Activated B cell treated with CpG ODN at 0.5 μM for 24 hours (primary cell): ENCODE measurements around the gene CRADD. TPM values are rescaled to one million over a fixed set of nuclear protein-coding genes. Genes with fewer than 3 reads are reported as not detected.
"Not testable (repeated sequence)": the region's sequence is repeated elsewhere in the genome, so short reads cannot be mapped to it uniquely, and the experiment has no call there.

Experiments used
- ATAC-seq: fragments of 200-7000 bp; cut with Tn5 transposase; one replicate; pipeline ENCODE4 v1.10.0; 2021; ENCODE audit warnings: low read depth, mild to moderate bottlenecking, moderate library complexity
- CTCF ChIA-PET: fragments of 350-600 bp; sonication (Branson Sonifier 250); formaldehyde crosslinking; loops from one replicate; lab custom pipeline; 2021; ENCODE audit warnings: antibody characterized with exemption; lab: Charles Lee
- POLR2A ChIA-PET: fragments of 350-600 bp; sonication (Branson Sonifier 250); formaldehyde crosslinking; loops from one replicate; lab custom pipeline; 2021; ENCODE audit warnings: antibody characterized with exemption; lab: Charles Lee
- DNase-seq: peaks from one replicate; pipeline ENCODE4 v3.0.0; 2022
- H3K27ac Mint-ChIP-seq: one replicate; pipeline ENCODE4 v1.8.0; 2020; ENCODE audit warnings: mixed read lengths
- H3K27me3 Mint-ChIP-seq: one replicate; pipeline ENCODE4 v1.8.0; 2021; ENCODE audit warnings: mixed read lengths
- H3K36me3 Mint-ChIP-seq: one replicate; pipeline ENCODE4 v1.8.0; 2021; ENCODE audit warnings: low read depth, mixed read lengths
- H3K4me1 Mint-ChIP-seq: one replicate; pipeline ENCODE4 v1.8.0; 2021; ENCODE audit warnings: mixed read lengths
- H3K4me3 Mint-ChIP-seq: one replicate; pipeline ENCODE4 v1.8.0; 2020; ENCODE audit warnings: mild to moderate bottlenecking, mixed read lengths
- H3K9me3 Mint-ChIP-seq: one replicate; pipeline ENCODE4 v1.8.0; 2020; ENCODE audit warnings: mixed read lengths
- intact Hi-C: fragments of 100-400 bp; cut with micrococcal nuclease; formaldehyde crosslinking; loops from one replicate; pipeline ENCODE4 v1.15.1; 2024
- total RNA-seq: library from RNA; stranded (reverse); gene quantifications from 2 replicates; pipeline ENCODE4 v1.2.3, GENCODE V29; 2022
- TF ChIP-seq, protein P1 (sequence below): fragments of 200-600 bp; IDR thresholded peaks from one replicate; pipeline ENCODE4 v1.8.0; 2022; ENCODE audit warnings: antibody characterized with exemption, mild to moderate bottlenecking

CRADD gene
- total RNA-seq, 1 donor from 2014 or later, result 15.3 TPM

DNA sequence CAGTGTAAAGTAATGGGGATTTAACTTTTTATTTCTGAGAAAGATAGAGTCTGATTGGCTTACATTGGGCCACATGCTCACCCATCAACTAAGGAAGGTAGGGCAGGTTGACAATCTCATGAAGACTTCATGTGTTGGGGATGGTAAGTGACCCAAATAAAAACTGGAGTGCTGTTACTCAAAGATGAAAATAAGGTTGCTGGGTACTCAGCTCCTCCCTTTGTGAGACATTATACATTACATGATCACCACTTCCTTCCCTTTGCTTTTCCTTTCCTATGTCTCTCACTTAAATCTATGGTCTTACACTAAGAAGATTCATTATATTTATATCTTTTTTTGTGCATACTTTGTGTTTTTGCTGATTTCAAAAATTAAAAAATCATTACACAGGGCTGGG, 247.2 kb downstream of the CRADD start:
- Mint-ChIP-seq H3K9me3 (peaks cover 9% of the 10 kb centered on the region), H3K4me3 (no peak overlapping the region), H3K27ac (no peak overlapping the region), H3K4me1 (no peaks in the 10 kb centered on the region), H3K36me3 (no peaks in the 10 kb centered on the region), H3K27me3 (no peaks in the 10 kb centered on the region)
- intact Hi-C loops, result no loop called here
- ATAC-seq (no peak), DNase-seq (no peak)
- TF ChIP-seq, protein P1, sequence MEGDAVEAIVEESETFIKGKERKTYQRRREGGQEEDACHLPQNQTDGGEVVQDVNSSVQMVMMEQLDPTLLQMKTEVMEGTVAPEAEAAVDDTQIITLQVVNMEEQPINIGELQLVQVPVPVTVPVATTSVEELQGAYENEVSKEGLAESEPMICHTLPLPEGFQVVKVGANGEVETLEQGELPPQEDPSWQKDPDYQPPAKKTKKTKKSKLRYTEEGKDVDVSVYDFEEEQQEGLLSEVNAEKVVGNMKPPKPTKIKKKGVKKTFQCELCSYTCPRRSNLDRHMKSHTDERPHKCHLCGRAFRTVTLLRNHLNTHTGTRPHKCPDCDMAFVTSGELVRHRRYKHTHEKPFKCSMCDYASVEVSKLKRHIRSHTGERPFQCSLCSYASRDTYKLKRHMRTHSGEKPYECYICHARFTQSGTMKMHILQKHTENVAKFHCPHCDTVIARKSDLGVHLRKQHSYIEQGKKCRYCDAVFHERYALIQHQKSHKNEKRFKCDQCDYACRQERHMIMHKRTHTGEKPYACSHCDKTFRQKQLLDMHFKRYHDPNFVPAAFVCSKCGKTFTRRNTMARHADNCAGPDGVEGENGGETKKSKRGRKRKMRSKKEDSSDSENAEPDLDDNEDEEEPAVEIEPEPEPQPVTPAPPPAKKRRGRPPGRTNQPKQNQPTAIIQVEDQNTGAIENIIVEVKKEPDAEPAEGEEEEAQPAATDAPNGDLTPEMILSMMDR, result no peak
- ChIA-PET POLR2A (no interaction called here), CTCF (no interaction called here)

DNA sequence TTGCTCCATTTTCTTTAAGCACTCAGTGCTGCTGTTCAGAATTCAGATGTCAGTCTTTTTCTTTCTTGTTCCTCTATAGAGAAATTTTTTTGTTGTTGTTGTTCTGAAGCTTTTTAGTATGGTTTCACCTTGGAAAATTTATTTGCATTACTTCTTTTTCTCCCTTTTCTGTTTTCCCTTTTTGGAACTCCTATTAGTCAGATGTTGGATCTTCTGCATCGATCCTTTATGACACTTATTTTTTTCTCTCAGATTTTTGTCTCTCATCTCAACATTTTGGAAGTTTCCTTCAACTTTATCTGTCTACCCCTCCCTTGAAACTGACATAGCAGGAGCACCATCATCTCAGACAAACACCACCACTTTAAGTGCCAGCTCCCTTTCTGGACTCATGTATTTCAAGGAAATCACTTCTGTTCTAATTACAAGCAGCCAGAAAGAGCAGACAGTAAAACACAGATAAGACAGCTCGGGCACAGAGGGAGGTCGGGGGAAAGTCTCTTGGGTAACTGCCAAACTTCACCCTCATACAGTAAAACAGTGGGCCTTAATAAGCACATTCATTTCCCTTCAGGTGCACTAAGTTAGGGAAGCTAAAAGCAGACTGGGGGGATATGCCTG, 248.5 kb downstream of the CRADD start:
- CTCF ChIA-PET, result no interaction called here

GRCh38 chr12:93926237-93926636, 249.1 kb downstream of the CRADD start:
- H3K4me1 Mint-ChIP-seq, result no peaks in the 10 kb centered on the region
- no peak overlapping the region for H3K4me3 Mint-ChIP-seq
- ChIA-PET CTCF (no interaction called here), POLR2A (no interaction called here)
- TF ChIP-seq, protein P1, result no peak
- H3K27ac Mint-ChIP-seq, result no peak overlapping the region
- H3K36me3 Mint-ChIP-seq, result no peaks in the 10 kb centered on the region
- ATAC-seq (no peak), DNase-seq (no peak)
- peaks cover 9% of the 10 kb centered on the region for H3K9me3 Mint-ChIP-seq
- intact Hi-C loops, result no loop called here
- no peaks in the 10 kb centered on the region for H3K27me3 Mint-ChIP-seq

More for the DNA sequence above, 248.5 kb downstream of the CRADD start:
- Mint-ChIP-seq H3K36me3 (no peaks in the 10 kb centered on the region), H3K4me1 (no peaks in the 10 kb centered on the region), H3K27me3 (no peaks in the 10 kb centered on the region), H3K9me3 (peaks cover 9% of the 10 kb centered on the region), H3K27ac (no peak overlapping the region), H3K4me3 (no peak overlapping the region)
- POLR2A ChIA-PET, result no interaction called here
- no peak for ATAC-seq
- DNase-seq, result no peak
- intact Hi-C loops, result no loop called here
- TF ChIP-seq, protein P1, result no peak

- CTCF ChIA-PET, intact Hi-C loops, H3K9me3 Mint-ChIP-seq, H3K4me3 Mint-ChIP-seq, POLR2A ChIA-PET, H3K36me3 Mint-ChIP-seq, H3K4me1 Mint-ChIP-seq, H3K27ac Mint-ChIP-seq, H3K27me3 Mint-ChIP-seq, DNase-seq, ATAC-seq: not testable (repeated sequence)
Measured at GRCh38 chr12:93929081-93929480, 251.9 kb downstream of the CRADD start.

GRCh38 chr12:93937812-93938211, 260.6 kb downstream of the CRADD start:
- Mint-ChIP-seq H3K27ac (no peak overlapping the region), H3K4me1 (no peaks in the 10 kb centered on the region), H3K36me3 (no peaks in the 10 kb centered on the region), H3K27me3 (peaks cover 3% of the 10 kb centered on the region), H3K4me3 (no peak overlapping the region), H3K9me3 (peaks cover 15% of the 10 kb centered on the region)
- DNase-seq (no peak), ATAC-seq (no peak)
- intact Hi-C loops, result no loop called here
- TF ChIP-seq, protein P1, result no peak
- ChIA-PET POLR2A (no interaction called here), CTCF (no interaction called here)

DNA sequence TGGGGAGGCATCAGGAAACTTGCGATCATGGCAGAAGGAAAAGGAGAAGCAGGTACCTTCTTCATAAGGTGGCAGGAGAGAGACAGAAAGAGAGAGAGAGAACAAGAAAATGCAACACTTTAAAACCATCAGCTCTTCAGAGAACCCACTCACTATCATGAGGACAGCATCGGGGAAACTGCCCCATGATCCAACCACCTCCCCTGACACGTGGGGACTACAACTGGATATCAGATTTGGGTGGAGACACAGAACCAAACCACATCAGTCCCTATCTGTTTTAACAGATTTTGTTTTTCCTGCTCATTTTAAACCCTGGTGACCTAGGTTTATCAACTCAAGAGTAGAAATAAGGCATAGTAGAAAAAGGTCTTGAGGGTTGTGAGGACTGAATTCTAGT, 261.1 kb downstream of the CRADD start:
- TF ChIP-seq, protein P1, result no peak
- DNase-seq, result no peak
- no peak for ATAC-seq
- POLR2A ChIA-PET, result no interaction called here
- H3K27ac Mint-ChIP-seq, result no peak overlapping the region
- no peak overlapping the region for H3K4me3 Mint-ChIP-seq
- no peaks in the 10 kb centered on the region for H3K4me1 Mint-ChIP-seq
- intact Hi-C loops, result no loop called here
- CTCF ChIA-PET, result no interaction called here
- peaks cover 15% of the 10 kb centered on the region for H3K9me3 Mint-ChIP-seq
- H3K36me3 Mint-ChIP-seq, result no peaks in the 10 kb centered on the region
- H3K27me3 Mint-ChIP-seq, result peaks cover 3% of the 10 kb centered on the region
